Raji (cell line): ENCODE data around the gene GZMM.

Experiments used
- POLR2A ChIP-seq: IDR thresholded peaks from 2 replicates; pipeline ENCODE4 v1.6.1; 2011; ENCODE audit warnings: low read depth, low read length, control low read depth; ENCODE audit not compliant: insufficient read depth

GZMM gene

GRCh38 chr19:507286-508203 is 36.3 kb upstream of the GZMM start, which contains the start of gene TPGS1:
TPGS1 (plus strand) TSS chr19:507497; CDS start chr19:507507, 10 bp downstream.
- peak; percentile 42; the same call in 1 of the 2 replicates for TF ChIP-seq POLR2A

- TF ChIP-seq POLR2A = no peak
Measured at GRCh38 chr19:508204-509150, 35.4 kb upstream of the GZMM start.

DNA sequence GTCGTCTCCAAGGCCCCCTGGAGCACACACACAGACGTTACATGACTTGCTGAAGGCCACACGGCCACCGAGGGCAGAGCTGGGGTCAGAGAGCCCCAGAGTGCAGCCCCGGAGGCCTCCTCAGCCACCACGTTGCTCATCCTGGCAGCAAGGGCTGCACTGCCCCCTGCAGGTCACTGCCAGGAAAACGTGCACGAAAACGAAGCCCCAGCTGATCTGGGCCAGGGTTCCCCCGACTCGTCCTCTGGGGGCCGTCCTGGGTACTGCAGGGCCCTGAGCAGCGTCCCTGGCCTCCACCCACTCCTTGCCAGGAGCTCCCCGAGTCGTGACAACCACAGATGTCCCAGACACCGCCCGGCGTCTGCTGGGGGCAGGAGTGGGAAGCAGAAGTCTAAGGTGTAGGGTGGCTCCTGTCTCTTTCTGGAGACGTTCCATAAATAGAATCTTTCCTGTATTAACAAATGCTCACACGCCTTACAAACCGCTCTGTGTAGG is 33.2 kb upstream of the GZMM start:
- TF ChIP-seq POLR2A = peak; percentile 50; the same call in 1 of the 2 replicates

DNA sequence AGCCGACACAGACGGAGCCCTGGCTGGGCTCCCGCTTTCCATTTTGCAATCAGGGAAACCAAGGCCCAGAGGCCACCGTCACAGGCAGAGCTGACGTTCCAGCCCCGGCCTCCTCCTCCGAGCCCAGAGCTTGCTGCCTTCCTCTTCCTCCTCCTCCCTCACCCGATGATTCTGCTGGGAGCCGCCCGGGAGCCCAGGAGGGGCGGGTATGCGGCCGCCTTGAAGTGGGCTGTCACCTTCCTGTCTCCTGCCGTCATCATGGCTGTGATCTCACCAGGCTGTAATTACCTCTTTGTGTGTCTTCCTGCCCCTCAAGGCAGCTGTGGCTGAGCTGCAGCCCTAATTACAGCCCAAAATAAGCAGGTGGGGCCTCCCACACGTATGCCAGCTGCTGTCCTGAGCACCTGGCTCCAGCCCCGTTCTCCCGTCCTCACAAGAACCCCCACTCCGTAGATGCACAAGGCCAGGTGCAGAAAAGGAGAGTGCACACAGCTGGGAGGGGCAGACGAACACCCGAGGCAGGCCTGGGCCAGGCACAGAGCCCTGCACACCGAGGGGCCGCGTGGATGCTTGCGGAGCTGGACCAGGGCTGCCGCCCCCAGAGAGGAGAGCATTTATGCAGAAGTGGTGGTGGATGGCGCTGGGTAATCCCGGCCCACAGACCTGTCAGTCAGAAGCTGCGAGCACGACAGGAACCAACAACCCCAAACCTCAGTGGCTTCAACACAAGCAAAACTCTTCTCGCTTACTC is 32.6 kb upstream of the GZMM start:
- peak; percentile 45; the same call in 1 of the 2 replicates for TF ChIP-seq POLR2A

GRCh38 chr19:512547-513365 is 31.1 kb upstream of the GZMM start:
- TF ChIP-seq POLR2A = no peak

DNA sequence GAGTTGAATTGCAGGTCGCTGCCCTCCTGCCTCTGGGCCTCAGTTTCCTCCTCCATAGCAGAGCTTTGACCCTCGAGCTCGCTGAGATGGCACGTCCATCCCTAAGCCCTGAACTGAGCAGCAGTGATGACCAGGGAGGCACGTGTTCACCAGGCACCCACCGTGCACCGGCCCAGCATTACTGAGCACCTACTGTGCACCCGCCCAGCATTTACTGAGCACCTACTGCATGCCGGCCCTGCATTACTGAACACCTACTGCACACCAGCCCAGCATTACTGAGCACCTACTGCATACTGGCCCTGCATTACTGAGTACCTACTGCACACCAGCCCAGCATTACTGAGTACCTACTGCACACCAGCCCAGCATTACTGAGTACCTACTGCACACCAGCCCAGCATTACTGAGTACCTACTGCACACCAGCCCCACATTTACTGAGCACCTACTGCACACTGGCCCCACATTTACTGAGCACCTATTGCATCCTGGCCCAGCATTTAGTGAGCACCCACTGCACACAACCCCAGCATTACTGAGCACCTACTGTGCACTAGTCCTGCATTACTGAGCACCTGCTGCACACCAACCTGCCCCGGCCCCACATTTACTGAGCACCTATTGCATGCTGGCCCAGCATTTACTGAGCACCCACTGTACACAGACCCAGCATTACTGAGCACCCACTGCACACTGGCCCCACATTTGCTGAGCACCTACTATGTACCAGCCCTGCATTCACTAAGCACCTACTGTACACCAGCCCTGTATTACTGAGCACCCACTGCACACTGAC is 30.3 kb upstream of the GZMM start:
- no peak for TF ChIP-seq POLR2A

- TF ChIP-seq POLR2A = no peak
Measured at GRCh38 chr19:514166-514663, 29.6 kb upstream of the GZMM start.

- no peak for TF ChIP-seq POLR2A
Measured at GRCh38 chr19:517721-518597, 25.9 kb upstream of the GZMM start.

- no peak for TF ChIP-seq POLR2A
Measured at GRCh38 chr19:518598-519231, 25.1 kb upstream of the GZMM start.

DNA sequence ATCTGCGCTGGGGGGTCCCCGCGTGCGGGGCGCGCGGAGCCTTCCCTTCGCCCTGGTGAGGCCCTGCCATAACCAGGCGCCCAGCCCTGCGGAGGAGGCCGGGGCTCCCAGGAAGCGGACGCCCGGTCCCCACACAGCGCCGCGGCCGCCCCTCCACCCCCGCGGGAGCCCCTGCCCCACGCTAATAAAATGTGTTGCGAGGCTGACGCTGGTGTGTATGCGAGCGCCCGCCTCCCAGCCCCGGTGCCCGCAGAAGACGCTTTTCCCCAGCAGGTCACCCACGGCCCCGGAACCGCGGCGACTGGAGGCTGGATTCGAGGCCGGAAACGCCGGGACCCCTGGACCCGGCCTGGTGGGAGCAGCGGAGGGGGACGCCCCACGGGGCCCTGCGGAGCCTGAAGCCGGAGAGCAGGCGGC is 24.4 kb upstream of the GZMM start:
- TF ChIP-seq POLR2A = no peak

- no peak for TF ChIP-seq POLR2A
Measured at GRCh38 chr19:522726-523125, 21.1 kb upstream of the GZMM start.
